ENCODE data around the gene MORN1. TPM values are rescaled to one million over a fixed set of nuclear protein-coding genes. Genes with fewer than 3 reads are reported as not detected.
"Not testable (repeated sequence)": the region's sequence is repeated elsewhere in the genome, so short reads cannot be mapped to it uniquely, and the experiment has no call there.

The MORN1 gene
- polyA plus RNA-seq, 3 donors = 9.1 to 9.5 (median 9.2) TPM

DNA sequence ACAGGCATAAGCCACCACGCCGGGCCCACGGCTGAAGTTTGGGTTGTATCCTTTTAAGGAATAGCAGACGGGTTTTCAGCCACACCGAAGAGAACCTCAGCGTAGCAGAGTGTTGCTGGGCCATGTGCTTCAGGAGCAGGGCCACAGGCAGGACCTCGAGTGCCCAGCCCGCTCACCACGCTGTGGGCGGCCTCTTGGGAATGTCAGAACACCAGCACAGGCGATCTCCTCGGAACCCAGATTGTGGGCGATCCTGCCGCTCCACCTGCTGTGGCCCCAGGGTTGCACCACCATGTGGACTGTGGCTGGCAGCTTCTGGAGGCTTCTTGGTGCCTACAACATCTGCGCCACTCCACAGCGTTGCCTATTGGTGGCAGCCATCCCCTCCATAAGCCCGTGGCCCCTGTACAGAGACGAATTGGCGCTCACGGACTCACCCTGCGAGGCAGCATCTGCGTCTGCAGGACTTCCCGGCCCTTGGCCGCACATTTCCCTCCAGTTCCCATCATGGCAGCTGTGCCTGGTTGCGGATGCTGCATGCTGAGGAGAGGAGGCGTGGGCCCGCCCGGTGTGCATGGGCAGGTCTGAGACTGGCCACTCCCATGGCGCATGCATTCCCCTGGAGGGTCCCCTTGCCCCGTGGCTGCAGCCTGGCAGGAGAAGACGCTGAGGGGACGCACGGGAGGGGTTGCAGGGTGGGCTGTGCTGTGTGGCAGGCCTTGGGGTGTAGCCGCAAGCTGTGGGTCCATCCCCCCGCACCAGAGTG is 93.9 kb downstream of the MORN1 start:
- DNase-seq (ENCODE audit: low read depth in 3 of 3, low spot score in 2 of 3) = no peak

DNA sequence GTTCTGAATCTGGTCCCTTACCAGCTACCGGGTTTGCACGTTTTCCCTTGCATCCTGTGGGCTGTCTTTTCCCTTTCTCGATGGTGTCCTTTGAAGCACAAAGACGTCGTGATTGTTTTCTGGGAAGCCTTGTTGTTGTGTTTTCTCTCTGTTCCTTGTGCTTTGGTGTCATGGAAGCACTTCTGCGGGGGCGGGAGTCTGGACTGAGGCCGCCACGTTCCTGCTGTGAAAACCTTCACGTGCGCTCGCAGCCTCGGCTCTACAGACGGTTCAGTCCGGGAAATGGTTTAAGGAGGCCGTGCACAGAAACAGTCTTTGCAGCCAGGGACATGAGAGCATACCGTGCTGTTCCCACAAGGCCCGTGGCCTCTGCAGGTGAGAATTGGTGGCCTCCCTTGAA is 94.7 kb downstream of the MORN1 start:
- DNase-seq (ENCODE audit: low read depth in 3 of 3, low spot score in 2 of 3) = no peak

DNA sequence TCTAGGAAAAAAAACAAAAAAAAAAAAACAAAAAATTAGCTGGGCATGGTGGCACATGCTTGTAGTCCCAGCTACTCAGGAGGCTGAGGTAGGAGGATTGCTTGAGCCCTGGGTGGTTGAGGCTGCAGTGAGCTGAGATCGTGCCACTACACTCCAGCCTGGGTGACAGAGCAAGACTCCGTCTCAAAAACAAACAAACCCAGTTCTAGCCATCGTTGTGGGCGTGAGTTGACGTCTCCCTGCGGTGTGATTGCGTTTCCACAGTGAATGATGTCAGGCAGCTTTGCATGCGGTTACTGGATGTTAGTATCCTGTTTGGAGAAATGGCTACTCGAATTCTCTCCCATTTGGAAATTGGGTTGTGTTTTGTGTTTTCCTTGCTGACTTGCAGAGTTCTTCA is 95.1 kb downstream of the MORN1 start:
- DNase-seq (ENCODE audit: low read depth in 3 of 3, low spot score in 2 of 3) = not testable (repeated sequence)

DNA sequence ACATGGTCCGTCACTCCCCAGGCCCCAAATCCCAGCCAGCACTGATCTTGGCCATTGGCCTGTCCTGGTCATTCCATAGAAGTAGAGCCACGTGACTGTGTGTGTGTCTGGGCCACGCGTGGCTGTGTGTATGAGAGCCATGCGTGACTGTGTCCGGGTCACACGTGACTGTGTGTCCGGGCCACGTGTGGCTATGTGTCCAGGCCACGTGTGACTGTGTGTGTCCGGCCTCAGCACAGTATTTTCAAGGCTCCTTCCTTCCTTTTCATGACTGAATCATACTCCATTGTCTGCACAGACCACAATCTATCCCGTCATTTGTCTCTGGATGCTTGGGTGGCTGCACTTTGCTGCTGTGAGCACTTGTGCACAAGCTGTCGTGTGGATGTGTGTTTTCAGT is 95.8 kb downstream of the MORN1 start:
- no peak for DNase-seq (ENCODE audit: low read depth in 3 of 3, low spot score in 2 of 3)

DNA sequence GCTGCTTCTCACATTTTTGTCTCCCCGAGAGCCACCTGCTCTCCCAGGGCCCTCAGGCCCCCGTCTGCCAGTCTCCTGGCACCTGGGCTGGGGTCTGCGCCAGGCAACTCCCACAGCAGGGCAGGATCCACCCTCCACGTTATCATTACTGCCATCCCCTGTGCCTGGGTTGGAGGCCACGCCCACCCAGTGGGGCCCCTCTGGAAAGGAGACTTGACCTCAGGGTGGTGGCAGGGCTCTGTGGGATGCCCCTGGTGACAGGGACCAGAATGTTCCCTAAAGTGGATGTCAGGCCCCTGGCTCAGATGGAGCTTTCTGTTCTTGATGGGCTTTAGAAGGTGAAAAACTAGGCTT is 96.7 kb downstream of the MORN1 start:
- no peak for DNase-seq (ENCODE audit: low read depth in 3 of 3, low spot score in 2 of 3)

DNA sequence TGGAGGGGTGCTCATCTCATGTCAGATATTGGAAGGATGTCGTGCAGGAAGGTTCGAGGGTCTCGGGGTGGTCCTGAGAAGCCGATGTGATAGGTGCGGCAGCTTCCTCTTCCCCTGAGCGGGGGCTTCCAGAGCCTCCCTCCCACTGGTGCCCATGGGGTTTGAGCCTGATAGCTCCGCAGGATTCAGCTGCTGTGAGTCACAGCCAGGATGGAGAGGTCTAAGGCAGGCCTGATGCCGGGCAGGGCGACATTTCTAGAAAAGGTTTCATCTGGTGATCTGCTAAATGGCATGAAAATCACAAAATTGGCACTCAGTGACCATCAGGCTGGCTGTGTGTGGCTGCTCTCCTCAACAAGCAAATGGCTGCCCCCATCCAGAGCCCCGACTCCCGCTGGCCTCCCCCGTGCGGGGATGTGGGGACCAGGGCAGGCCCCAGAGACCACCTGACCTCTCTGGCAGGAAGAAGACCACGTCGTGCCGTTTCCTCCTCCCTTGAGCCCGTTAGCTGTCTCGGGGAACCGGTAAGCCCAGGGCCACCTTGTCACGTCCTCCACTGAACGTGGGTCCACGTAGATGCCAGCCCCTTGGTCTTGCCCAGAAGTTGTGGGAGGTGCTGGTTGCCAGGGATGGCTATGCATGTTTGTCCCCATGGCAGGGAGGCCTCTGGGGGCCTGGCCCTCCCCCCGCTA is 97.2 kb downstream of the MORN1 start:
- no peak for DNase-seq (ENCODE audit: low read depth in 3 of 3, low spot score in 2 of 3)

DNA sequence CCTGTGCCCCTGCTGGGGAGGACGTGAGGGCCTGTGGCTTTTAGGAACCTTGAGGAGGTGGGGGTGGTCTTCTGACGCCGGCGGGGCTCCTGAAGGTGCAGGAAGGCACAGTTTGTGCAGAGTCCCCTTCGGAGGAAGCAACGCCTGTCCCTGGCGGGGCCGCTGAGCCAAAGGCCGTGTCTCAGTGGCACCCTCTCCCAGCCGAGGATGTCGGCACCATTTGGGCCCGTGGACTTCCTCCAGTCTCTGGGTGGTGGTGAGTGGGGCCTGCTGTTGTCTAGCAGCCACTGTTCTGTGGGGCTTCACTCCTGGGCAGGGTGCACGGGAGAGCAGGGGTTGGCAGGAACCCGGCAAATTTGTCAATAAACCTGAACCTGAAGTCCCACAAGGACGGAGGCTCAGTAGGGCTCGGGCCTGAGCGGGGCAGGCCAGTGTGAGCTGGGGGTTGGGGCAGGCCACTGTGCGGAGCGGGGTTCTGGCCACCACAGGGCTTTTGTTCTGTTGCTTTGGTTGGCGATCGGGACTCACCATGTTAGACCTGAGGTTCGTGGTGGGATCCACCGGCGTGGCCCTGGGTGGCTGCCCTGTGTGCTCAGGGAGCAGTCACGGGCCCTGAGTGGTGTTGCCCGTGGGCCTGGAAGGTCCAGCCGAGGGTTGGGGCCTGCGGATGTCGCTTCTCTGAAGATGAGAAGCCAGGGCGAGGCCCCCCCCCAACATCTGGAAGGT is 98.5 kb downstream of the MORN1 start:
- DNase-seq (ENCODE audit: low read depth in 3 of 3, low spot score in 2 of 3) = no peak

DNA sequence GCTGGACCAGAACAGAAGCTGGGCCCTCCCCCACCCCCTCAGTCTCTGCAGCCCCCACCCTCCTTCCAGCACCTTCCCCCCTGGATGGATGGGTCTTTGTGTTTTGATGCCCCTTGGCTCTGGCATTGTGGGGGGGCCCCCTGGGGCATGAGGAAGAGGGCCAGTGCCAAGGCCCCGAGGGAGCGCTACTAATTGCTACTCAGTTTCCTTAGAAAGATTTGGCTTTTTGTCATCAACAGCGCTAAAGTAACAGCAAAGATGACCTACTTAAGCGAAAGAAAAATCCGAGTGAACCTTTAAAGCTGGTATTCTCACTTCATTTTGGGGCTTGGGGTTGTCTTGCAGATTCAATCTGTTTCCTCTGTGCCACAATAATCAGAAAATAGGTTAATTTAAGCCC is 99.8 kb downstream of the MORN1 start:
- no peak for DNase-seq (ENCODE audit: low read depth in 3 of 3, low spot score in 2 of 3)

DNA sequence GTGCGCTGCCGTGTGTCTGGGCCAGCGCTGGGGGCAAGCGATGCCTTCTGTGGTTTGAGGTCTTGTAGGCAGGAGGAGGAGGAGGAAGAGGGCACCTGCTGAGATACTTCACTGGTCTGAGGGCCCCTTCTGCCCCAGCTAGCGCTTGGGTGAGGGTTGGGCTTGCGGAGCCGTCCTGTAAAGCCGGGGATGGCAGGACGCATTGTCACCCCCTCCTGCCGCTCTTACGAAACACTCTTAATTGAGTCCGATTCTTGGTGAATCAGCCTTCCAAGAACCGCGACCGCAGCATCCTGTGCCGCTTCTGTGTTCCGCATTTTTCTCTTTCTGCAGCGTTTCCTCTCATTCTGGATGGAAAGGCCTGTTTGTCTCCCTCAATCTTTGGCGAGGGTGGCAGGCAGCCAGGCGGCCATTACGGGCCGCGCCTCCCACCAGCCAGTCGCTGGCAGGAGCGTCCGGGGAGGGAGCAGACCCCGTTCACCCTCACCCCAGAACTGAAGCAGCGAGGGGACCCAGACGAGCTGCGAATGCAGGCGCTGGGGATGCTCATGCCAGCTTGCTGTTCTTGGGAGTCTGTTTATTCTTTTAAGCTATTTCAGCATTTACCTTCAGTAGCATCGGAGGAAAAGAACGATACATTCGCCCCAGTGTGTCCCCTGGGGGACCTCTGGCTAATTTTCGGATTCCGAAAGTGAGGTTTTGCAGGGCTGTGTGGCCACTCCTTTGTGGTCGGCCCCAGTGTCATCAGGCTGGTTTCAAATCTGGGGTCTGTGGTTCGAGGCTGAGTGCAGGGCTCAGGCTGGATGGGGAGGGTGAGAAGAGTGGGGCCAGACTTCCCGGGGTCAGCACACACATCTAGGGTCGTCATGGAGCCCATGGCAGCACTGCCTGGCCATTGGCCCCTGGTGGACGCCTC is 100.5 kb downstream of the MORN1 start:
- DNase-seq (ENCODE audit: low read depth in 3 of 3, low spot score in 2 of 3) = no peak

DNA sequence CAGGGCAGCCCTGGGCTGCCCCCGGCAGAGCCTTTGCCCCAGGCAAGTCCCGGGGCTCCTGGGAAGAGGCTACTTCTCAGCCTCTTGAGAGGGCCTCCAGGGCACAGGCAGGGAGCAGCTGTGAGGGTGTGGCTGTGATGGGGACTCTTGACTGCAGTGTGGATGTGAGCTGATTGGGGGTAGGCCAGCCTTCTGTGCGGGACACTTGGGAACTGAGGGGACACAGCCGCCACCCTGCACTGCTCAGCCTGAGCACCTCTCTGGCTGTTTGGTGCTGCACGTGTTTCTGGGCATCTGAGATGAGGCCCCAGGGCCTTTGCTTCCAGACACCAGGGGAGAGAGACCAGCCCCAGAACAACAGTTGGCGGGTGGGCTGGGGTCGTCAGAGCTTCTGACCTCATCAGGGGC is 101.2 kb downstream of the MORN1 start:
- DNase-seq (ENCODE audit: low read depth in 3 of 3, low spot score in 2 of 3) = no peak

DNA sequence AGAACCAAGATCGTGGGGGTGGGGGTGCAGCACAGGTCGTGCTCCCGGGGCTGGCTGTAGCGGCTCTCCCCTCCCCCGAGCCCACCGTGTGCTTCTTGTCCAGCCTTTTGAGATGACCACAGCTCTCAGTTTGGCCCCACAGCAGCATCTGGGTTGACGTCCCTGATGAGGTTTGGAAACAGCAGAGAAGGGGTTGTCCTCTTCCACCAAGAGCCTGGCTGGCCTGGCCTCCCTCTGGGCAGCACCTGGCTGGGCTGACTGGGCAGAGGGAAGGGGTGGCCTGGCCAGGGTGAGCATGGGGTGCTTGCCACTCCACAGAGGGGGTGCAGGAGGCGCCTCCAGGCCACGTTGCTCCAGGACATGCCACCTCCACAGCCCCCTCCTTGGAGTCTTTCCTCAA is 101.7 kb downstream of the MORN1 start:
- no peak for DNase-seq (ENCODE audit: low read depth in 3 of 3, low spot score in 2 of 3)

DNA sequence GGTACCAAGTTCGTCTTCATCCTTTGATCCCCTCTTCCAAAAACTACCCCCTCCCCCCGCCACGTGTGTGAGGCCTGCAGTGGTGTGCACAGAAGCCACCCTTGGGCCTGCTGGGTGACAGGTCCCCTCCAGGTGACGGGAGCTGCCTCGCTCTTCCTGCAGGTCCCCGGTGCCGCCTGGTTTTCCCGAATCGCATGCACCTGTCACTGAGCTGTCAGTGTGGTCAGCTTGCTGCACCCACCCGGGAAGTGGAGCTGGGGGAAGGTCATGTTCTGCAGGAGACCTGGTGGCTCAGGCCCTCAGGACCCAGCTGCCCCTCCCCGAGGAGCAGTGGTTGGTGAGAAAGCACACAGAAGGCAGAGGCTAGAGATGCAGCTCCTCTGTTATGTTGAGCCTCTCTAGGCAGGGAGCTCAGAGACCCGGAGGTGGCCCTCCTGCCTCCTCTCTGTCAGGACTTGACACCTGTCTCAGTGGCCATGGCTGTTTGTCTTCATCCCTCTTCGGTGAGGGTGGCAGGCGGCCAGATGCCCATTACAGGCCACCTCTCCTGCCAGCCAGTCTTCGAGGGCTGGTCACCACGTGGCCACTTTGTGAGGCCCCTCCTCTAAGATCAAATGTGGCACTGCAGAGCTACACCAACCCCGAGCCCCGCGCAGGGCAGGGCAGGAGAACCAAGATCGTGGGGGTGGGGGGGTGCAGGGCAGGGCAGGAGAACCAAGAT is 102.4 kb downstream of the MORN1 start:
- DNase-seq (ENCODE audit: low read depth in 3 of 3, low spot score in 2 of 3) = no peak

DNA sequence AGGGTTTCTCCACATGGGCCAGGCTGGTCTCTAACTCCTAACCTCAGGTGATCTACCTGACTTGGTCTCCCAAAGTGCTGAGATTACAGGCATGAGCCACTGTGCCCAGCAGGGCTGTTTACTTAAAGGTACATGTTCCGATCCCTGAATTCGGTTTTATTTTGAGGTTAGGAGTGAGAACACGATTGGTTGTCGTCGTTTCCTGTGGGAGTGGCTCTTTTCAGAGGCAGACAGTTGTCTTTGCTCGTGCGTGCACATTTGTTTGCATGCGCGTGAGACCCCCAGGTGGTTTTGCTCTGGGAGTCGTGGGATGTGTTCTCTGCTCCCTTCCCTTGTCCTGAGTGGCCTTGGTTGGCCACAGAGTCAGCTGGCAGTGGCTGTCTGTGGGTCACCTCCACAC is 103.0 kb downstream of the MORN1 start:
- no peak for DNase-seq (ENCODE audit: low read depth in 3 of 3, low spot score in 2 of 3)

DNA sequence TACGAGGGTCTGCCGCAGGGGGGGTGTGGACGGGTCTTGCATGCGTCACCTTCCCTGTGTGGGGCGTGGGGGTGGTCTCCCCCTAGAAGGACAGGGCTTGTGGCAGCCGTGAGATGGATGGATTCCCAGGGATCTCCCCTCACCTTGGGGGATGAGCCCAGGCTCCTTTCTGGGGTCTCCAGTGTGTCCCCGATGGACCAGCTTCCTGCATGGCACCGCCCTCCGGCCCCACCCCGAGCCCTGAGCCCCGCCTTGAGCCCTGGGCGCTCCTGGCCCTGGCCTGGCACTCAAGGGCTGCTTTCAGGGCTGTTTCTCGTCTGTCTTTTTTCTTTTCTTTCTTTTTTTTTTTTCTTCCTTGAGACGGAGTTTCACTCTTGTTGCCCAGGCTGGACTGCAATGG is 103.7 kb downstream of the MORN1 start:
- DNase-seq (ENCODE audit: low read depth in 3 of 3, low spot score in 2 of 3) = no peak

DNA sequence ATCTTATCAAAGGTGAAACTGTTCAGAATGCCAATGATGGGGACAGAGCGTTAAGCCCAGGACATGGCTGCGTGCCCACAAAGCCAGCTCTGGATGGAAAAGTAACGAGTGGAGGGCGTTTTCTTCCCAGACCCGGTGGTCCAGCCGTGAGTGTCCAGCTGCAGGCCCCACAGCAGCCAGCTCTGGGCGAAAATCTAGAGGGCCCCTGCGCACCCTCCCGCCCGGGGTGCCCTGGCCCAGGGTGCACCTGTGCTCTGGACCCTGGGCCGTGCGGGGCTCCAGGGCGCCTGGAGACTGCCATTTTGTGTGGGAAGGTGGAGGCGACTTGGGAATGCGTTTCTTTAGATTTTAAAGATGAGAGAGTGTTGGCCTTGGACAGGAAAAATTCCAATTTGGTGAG is 104.4 kb downstream of the MORN1 start:
- DNase-seq (ENCODE audit: low read depth in 3 of 3, low spot score in 2 of 3) = no peak

DNA sequence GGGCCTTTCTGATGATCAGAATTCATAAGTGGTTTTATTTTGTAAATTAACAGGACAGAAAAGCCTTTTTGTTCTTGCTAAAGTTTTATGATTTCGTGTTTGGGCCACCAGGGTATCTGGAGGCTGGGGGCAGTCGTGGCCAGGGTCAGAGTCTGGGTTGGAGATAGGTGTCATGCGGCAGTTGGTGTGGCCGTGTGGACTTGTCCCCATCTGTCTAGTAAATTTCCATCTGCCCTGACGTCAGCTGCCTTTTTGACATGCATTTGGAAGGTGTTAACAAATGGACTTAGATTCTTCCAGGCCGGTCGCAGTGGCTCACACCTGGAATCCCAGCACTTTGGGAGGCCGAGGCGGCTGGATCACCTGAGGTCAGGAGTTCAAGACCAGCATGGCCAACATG is 106.4 kb downstream of the MORN1 start:
- DNase-seq (ENCODE audit: low read depth in 3 of 3, low spot score in 2 of 3) = no peak

DNA sequence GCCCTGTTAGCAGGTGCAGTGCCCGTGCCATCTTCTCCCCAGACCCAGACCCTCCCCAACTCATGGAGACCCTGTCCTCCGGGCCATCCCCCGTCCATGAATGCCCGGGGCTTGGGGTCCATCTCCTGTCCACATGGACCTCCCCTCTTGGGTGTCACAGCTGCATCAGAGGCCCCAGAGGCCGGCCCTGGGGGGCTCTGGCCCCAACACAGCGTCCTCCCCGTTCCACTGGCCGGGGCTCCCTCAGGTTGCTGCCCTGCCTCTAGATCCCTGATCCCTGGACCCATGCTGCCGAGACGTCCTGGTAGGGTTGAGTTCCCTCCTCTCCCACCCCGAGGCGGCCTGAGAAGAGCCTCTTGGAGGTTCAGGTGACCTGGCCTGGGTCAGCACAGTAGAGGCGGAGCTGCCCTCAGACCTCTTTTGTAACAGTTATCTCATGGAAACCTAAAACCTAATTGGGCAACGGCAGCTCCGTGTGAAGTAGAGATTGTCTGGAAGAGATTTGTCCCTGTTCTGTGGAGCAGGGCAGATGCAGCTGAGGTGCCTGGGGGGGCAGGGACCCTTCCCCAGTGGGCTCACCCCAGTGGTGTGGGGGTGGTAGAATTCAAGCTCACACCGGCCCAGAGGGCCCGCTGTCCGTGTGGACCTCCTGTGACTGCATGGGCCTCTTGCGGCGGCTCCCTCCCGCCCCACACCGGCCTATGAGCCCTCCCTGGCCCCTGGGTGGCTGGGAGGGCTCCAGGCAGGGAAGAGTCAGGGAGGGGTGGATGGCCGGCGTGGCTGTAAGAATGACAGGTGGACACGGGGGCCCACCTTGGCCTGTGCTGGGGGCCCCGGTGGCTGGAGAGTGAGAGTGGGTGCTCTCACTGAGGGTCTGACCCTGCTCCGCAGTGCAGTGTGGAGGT is 107.1 kb downstream of the MORN1 start:
- no peak for DNase-seq (ENCODE audit: low read depth in 3 of 3, low spot score in 2 of 3)

DNA sequence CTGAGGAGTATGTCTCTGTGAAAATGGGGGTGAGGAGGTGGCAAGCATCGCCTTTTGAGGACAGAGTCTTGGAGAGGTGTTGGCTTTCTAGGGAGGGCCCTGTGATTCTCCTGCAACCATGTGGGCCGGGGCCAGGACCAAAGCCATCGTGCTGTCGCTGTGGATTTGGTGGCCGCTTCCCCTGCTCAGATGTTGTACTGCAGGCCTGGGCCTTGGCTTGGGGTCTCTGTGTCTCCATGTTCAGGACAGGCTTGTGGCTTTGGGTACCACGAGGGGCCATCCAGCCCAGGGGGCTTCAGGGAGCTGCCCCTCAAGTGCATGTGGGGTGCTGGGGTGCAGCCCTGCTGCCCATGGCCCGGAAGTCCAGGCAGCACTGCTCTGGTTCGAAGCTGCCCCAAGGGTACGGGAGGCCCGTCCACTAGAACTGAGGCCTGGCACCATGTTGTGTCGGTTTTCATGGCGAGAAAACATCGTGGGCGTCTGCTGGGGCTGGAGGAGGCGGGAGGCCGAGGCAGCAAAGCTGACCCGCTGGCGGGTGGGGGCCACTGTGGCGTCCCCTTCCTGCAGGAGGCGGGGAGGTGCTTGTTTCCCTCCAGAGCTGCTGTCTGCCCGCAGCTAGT is 107.9 kb downstream of the MORN1 start:
- no peak for DNase-seq (ENCODE audit: low read depth in 3 of 3, low spot score in 2 of 3)

Data from right renal cortex interstitium (tissue), 3 donors.